SK-N-SH (cell line): Measurements from ENCODE around the gene TMX2. TPM values are rescaled to one million over a fixed set of nuclear protein-coding genes. Genes with fewer than 3 reads are reported as not detected.

Experiments
- FOSL2 ChIP-seq: IDR thresholded peaks from 2 replicates; pipeline ENCODE4 v1.4.0; 2012; ENCODE audit warnings: low read depth, mild to moderate bottlenecking, moderate library complexity, borderline replicate concordance
- GABPA ChIP-seq: IDR thresholded peaks from 2 replicates; pipeline ENCODE4 v1.4.0; 2012; ENCODE audit warnings: low read depth, mild to moderate bottlenecking
- GATA2 ChIP-seq: sonication (generic); formaldehyde crosslinking; IDR thresholded peaks from 2 replicates; pipeline ENCODE4 v1.5.0; 2020; ENCODE audit warnings: mild to moderate bottlenecking, missing genetic modification reagents
- JUND ChIP-seq: IDR thresholded peaks from 2 replicates; pipeline ENCODE4 v1.4.0; 2012
- MEF2A ChIP-seq: IDR thresholded peaks from 2 replicates; pipeline ENCODE4 v1.4.0; 2012; ENCODE audit warnings: low read depth, borderline replicate concordance
- MXI1 ChIP-seq: IDR thresholded peaks from 2 replicates; pipeline ENCODE4 v1.6.1; 2012; ENCODE audit warnings: mild to moderate bottlenecking, low read depth, low read length, improper control_type of control experiment
- NFIC ChIP-seq: IDR thresholded peaks from 2 replicates; pipeline ENCODE4 v1.4.0; 2012; ENCODE audit warnings: borderline replicate concordance
- RCOR1 ChIP-seq: fragments of 150-350 bp; IDR thresholded peaks from 2 replicates; pipeline ENCODE4 v1.6.1; 2017; ENCODE audit warnings: antibody characterized with exemption, low read length
- REST ChIP-seq: IDR thresholded peaks from 2 replicates; pipeline ENCODE4 v1.6.1; 2012; ENCODE audit warnings: mild to moderate bottlenecking, low read depth, low read length, moderate library complexity
- TEAD4 ChIP-seq: IDR thresholded peaks from 2 replicates; pipeline ENCODE4 v1.4.0; 2012; ENCODE audit warnings: mild to moderate bottlenecking, borderline replicate concordance; ENCODE audit not compliant: insufficient read depth
- USF1 ChIP-seq: IDR thresholded peaks from 2 replicates; pipeline ENCODE4 v1.4.0; 2012; ENCODE audit warnings: low read depth, borderline replicate concordance
- YY1 ChIP-seq: IDR thresholded peaks from 2 replicates; pipeline ENCODE4 v1.4.0; 2012; ENCODE audit warnings: low read depth, mild to moderate bottlenecking
- polyA plus RNA-seq, 3 experiments: library from polyadenylated mRNA; depleted of rRNA; stranded (reverse); fragments of >200 nt; gene quantifications; 2 replicates each; pipeline ENCODE4 v1.2.3, GENCODE V29; 2012
- TF ChIP-seq, protein P1 (sequence below): fragments of 200-600 bp; sonication (generic); IDR thresholded peaks from 2 replicates; pipeline ENCODE4 v1.6.1; 2017; ENCODE audit warnings: antibody characterized with exemption, mild to moderate bottlenecking, moderate library complexity
- TF ChIP-seq, protein P2 (sequence below): IDR thresholded peaks from 2 replicates; pipeline ENCODE4; 2012

The TMX2 gene
- polyA plus RNA-seq, 1 of the 3 experiments (the other 2 are of a cell fraction): 88.6 TPM

DNA sequence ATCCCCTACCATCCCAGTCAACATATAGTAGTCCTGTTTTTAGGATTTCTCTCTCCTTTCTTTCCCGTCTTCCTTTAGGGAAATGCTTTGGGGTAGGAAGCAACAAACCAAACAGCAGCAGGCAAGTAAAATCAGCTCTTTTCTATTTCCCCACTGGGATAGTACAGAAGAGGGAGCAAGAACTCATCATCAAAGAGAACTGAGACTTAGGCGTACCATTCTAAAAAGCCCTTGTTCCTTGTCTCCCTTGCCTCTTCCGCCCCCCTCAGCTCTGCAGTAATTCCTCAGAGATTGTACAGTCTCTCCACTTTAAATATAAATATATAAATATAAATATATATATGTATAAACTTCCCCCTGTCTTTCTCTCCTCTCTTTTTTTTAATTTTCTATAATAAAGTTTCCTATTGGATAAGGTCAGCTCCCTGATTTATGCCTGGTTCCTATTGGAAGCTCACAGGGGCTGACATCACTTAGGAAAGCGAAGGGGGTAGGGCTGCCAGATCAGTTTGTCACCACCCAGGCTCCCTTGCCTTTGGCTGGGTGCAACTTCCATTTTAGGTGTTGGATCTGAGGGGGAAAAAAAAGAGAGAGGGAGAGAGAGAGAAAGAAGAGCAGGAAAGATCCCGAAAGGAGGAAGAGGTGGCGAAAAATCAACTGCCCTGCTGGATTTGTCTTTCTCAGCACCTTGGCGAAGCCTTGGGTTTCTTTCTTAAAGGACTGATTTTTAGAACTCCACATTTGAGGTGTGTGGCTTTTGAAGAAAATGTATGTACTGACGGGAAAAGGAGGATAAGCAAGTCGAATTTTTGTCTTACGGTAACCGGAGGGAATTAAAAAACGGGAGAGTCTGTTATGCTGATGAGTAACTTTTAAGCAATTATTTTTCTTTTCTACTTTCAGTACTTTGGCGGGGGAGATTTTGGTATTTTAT, 49.2 kb downstream of the TMX2 start, which contains the start of gene CTNND1 (continued):
- TF ChIP-seq, protein P1, sequence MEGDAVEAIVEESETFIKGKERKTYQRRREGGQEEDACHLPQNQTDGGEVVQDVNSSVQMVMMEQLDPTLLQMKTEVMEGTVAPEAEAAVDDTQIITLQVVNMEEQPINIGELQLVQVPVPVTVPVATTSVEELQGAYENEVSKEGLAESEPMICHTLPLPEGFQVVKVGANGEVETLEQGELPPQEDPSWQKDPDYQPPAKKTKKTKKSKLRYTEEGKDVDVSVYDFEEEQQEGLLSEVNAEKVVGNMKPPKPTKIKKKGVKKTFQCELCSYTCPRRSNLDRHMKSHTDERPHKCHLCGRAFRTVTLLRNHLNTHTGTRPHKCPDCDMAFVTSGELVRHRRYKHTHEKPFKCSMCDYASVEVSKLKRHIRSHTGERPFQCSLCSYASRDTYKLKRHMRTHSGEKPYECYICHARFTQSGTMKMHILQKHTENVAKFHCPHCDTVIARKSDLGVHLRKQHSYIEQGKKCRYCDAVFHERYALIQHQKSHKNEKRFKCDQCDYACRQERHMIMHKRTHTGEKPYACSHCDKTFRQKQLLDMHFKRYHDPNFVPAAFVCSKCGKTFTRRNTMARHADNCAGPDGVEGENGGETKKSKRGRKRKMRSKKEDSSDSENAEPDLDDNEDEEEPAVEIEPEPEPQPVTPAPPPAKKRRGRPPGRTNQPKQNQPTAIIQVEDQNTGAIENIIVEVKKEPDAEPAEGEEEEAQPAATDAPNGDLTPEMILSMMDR: no peak
- TF ChIP-seq GATA2 (CRISPR knock-in tag) (no peak), NFIC (peak; percentile 46; the same call in 1 of the 2 replicates), GABPA (no peak), USF1 (no peak), RCOR1 (no peak), JUND (0 out of 2 replicates have a peak, but pooled peaks have one; percentile 1), MEF2A (no peak), YY1 (peak; percentile 84; the same call in 1 of the 2 replicates), TEAD4 (0 out of 2 replicates have a peak, but pooled peaks have one; percentile 25), MXI1 (peak; percentile 75), REST (0 out of 2 replicates have a peak, but pooled peaks have one; percentile 36), FOSL2 (no peak)
- TF ChIP-seq, protein P2, sequence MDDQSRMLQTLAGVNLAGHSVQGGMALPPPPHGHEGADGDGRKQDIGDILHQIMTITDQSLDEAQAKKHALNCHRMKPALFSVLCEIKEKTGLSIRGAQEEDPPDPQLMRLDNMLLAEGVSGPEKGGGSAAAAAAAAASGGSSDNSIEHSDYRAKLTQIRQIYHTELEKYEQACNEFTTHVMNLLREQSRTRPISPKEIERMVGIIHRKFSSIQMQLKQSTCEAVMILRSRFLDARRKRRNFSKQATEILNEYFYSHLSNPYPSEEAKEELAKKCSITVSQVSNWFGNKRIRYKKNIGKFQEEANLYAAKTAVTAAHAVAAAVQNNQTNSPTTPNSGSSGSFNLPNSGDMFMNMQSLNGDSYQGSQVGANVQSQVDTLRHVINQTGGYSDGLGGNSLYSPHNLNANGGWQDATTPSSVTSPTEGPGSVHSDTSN: peak; percentile 6; the same call in 1 of the 2 replicates
